ENCODE results near the gene NEMP2.

The NEMP2 gene

GRCh38 chr2:190554357-190555006, 20.0 kb upstream of the NEMP2 start:
- no peak for DNase-seq (ENCODE audit: low spot score)

- DNase-seq (ENCODE audit: low spot score) = no peak
Measured at GRCh38 chr2:190553254-190553653, 18.7 kb upstream of the NEMP2 start.

DNA sequence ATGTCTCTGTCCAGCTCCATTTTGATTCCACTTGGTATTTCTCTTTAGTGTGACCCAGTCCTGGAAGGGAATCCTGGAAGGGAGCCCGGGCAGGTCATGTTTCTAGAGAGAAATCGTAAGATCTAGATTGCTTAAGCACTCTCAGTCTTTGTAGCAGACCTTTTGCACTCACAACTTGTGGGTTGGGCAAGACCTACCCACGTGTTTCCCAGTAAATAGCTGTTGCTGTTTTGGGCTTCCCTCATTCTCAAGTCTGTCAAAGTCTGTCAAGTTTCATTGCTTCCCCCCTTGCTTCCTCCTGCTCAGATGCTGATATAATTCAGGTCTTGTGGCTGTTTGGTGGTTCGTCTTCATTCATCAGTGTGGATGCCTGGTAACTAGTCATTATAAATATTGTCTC, 17.4 kb upstream of the NEMP2 start:
- DNase-seq (ENCODE audit: low spot score) = no peak

DNA sequence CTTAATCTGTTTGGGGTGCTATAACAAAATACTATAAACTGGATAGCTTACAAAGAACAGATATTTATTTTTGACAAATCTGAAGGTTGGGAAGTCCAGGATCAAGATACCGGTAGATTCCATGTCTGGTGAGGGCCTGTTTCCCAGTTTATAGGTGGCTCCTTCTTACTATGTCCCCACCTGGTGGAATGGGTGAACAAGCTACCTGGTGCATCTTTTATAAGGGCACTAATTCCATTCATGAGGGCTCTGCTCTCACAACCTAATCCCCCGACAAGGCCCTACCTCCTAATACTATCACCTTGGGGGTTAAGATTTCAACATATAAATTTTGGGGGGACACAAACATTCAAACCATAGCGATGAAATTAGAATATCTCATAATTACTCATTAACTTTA, 15.6 kb upstream of the NEMP2 start:
- DNase-seq (ENCODE audit: low spot score) = no peak

- DNase-seq (ENCODE audit: low spot score) = peak; percentile 47
Measured at GRCh38 chr2:190547886-190548285, 13.4 kb upstream of the NEMP2 start.

DNA sequence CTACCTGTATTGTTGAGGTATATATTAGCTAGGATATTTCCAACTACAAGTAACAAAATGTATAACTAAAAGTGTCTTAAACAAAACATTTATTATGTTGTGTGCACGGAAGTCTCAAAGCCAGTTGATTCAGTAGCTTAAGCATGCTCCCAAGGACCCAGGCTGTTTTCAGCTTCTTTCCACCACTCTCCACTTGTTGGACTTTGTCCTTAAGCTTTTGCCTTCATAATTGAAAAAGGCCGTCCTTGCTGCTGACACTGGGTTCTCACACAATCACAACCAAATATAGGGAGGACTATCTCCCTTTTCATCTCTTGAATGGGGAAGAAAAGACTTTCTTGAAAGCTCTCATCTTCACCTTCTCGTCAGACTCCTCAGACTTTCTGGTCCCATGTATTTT, 12.2 kb upstream of the NEMP2 start:
- DNase-seq (ENCODE audit: low spot score) = no peak

DNA sequence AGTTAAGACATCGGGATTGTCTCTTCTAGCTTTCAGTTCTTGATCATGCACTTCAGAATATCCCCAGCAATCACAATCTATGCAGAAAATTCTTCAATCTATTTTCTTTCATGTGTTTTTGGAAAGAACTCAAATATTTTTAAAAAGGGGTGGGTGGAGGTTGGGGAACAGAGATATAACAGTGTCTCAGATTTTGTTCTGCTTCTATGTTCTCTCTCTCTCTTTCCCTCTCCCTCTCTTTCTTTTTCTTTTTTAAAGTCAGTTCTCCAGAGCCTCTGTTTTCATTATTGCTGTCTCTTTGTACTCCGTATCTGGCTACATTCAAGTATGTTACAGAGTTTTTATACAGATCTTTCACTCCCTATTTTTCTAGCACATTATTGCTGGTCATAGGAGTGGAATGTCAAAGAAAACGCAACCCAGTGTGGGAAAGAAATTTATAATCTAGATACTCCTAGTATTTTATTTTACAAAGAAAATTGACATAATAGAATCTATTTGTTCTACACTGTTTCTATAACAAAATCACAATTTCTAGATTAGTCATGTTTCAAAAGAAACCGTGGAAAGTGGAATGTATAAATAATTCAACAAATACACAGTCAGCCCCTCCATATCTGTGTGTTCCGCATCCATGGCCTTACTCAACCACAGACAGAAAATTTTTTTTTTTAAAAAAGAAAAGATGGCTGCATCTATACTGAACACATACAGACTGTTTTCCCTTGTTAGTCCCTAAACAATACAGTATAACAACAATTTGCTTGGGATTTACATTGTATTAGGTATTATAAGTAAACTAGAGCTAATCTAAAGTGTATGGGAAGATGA, 11.2 kb upstream of the NEMP2 start:
- no peak for DNase-seq (ENCODE audit: low spot score)

- DNase-seq (ENCODE audit: low spot score) = no peak
Measured at GRCh38 chr2:190545093-190545492, 10.6 kb upstream of the NEMP2 start.

DNA sequence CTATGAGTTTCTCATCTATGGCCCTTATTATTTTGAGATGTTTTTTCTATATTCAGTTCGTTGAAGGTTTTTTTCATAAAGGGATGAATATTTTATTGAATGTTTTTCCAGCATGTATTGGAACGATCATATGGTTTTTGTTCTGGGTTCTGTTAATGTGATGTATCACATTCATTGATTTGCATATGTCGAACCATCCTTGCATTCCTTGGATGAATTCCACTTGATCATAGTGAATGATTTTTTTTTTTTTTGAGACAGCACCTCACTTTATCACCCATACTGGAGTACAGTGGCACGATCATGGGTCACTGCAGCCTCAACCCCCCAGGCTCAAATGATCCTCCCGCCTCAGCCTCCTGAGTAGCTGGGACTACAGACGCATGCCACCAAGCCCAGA, 5.5 kb upstream of the NEMP2 start:
- DNase-seq (ENCODE audit: low spot score) = no peak

DNA sequence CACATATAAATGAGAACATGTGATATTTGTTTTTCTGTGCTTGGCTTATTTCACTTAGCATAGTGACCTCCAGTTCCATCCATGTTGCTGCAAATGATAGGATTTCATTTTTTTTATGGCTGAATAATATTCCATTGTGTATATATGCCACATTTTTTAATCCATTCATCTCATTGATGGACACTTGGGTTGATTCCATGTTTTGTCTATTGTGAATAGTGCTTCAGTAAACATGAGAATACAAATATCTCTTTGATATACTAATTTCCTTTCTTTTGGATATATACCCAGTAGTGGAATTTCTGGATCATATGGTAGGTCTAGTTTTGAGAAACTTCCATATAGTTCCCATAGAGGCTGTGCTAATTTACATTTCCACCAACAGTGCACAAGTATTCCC, 3.7 kb upstream of the NEMP2 start:
- DNase-seq (ENCODE audit: low spot score) = no peak

DNA sequence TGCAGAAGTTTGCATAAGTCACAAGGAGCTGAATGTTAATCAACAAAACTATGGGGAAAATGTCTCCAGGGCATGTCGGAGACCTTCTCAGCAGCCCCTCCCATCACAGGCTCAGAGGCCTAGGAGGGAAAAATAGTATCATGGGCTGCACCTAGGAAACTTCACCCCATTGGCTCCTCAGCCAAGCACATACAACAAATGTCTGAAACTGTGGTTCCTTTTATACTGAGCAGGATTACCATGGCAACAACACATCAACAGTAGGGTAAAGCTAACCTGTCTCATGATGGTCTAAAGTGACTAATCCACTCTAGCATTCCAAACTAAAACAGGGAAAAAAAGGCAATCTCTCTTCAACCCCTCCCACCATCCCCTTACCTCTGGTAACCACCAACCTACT, 3.2 kb upstream of the NEMP2 start:
- no peak for DNase-seq (ENCODE audit: low spot score)

GRCh38 chr2:190535586-190535985, 1.1 kb upstream of the NEMP2 start:
- DNase-seq (ENCODE audit: low spot score) = peak; percentile 59

DNA sequence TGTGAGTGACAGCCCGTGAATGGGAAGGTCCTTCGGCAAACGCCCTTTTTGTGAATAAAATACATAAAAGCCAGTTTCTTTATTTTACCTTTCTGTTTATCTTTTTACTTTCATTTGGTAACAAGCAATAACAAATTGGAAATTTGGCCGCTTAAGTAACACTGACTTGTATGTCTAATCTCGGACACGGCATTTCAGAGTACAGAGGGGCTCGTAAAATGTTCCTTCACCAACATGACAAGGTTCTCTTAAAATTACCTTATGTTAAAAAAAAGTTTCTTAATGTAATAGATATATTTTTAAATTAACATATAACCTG, 558 bp upstream of the NEMP2 start:
- peak; percentile 50 for DNase-seq (ENCODE audit: low spot score)

- DNase-seq (ENCODE audit: low spot score) = no peak
Measured at GRCh38 chr2:190533968-190534309, 583 bp downstream of the NEMP2 start.

- DNase-seq (ENCODE audit: low spot score) = peak; percentile 7
Measured at GRCh38 chr2:190533175-190533967, 1.2 kb downstream of the NEMP2 start.

- DNase-seq (ENCODE audit: low spot score) = peak; percentile 12
Measured at GRCh38 chr2:190532581-190532980, 1.9 kb downstream of the NEMP2 start.

- DNase-seq (ENCODE audit: low spot score) = no peak
Measured at GRCh38 chr2:190530248-190530900, 4.1 kb downstream of the NEMP2 start.

GRCh38 chr2:190529486-190530247, 4.9 kb downstream of the NEMP2 start:
- no peak for DNase-seq (ENCODE audit: low spot score)

- DNase-seq (ENCODE audit: low spot score) = no peak
Measured at GRCh38 chr2:190528521-190529001, 6.0 kb downstream of the NEMP2 start.

DNA sequence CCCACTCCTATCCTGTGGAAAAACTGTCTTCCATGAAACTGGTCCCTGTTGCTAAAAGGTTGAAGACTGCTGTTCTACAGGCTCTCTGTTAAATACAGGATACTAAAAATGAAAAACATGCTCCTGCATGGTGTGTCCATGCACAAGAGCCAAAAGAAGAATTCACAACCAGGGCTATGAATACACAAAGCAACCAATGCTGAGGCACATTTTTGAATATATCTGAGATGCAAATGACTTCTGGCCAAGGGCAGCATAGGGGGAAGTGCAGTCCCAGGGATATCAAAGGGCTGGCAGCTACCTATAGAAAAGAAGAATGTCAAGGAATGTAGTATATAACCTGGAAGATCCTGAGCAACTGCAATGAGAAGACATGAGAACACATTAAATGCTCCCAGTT, 6.6 kb downstream of the NEMP2 start:
- DNase-seq (ENCODE audit: low spot score) = no peak

DNA sequence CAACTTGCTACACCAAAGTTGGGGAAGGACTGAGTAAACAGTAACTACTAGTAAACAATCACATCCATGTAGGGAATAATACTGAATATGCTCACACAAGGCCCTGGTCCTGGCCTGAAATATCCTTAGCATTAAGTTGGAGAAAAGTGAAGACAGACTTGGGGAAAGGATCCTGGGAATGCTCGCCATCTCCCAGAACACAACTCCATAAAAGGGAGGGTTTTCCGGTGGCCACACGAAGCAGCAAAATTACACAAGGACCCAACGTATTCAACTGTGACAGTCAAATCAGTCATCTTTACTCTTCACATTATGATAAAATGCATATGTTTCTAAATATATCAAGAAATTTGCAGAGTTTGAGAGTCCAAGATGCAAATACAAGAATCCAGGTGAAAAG, 7.3 kb downstream of the NEMP2 start:
- DNase-seq (ENCODE audit: low spot score) = no peak

All from cerebellar cortex (tissue), 1 donor.